HG03066 (cell line): Measurements from ENCODE around the gene PLEKHH1.

Source experiments
- ATAC-seq: cut with Tn5 transposase; IDR thresholded peaks from one replicate; pipeline ENCODE4 v1.9.1; 2021; ENCODE audit warnings: low read depth; ENCODE audit not compliant: unreplicated experiment

Gene PLEKHH1

GRCh38 chr14:67562025-67562775 is 29.1 kb downstream of the PLEKHH1 start:
- ATAC-seq, result no peak

DNA sequence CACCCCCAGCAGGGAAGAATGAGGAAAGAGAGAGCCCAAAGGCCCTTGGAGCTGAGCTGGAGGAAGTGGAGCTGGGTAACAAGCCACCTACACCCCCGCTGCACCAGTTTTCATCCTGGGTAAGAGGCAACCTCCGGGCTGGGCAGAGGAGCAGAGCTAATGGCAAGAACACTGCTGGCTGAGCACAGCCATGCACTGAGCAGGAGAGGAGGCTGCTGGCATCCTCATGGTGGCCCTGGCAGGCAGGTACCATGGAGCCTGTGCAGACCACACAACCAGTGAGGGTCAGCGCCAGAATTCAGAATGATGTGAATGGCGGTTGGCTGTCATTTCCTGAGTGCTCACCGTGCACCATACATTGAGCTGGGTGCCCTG is 29.7 kb downstream of the PLEKHH1 start:
- no peak for ATAC-seq

DNA sequence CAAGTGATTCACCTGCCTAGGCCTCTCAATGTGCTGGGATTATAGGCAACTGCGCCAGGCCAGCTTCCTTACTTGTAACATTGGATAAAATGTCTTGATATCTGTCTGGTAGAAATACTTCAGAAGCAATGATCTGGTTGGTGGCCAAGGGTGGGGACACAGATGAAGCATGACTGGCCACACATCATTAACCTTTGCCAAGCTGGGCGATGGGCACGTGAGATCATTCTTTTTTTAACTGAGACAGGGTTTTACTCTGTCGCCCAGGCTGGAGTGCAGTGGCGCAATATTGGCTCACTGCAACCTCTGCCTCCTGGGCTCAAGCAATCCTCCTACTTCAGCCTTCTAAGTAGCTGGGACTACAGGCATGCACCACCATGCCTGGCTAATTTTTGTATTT is 31.1 kb downstream of the PLEKHH1 start:
- no peak for ATAC-seq

DNA sequence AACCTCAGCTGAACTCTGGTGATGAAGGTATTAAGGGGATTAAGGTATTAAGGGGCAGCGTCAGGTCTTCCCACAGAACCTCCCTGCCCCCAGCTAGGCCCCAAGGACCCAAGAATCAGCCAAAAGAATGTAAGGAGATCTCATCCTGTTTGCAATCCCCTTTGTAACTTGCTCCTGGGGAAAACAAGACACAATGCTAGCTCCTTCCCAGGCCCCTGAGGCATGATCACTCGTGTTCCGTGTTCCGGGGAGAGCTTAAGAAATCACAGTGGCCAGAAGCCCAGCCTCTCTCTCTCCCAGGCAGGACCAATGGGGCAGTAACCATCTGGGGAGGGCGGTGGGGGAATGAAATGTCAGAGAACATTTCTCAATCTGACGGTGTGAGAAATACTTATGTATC is 33.8 kb downstream of the PLEKHH1 start:
- no peak for ATAC-seq

DNA sequence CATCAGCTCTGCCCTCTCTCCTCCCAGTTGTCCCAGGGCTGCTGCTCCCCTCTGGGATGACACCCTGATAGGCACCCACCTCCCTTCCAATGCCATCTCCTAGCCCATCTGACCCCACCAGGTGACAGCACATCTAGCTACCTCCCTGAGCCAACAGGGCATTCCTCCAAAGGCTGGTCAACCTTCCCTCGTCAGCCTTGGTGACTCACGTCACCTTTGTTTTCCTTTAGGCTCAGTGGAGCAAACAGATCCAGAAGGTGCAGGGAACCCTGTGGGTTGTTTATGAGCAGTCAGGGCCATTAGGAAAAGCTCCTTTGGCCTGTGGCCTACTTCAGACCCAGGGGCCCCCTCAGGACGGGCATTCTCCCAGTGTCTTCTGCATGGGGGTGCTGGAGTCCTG is 34.6 kb downstream of the PLEKHH1 start:
- ATAC-seq, result no peak

DNA sequence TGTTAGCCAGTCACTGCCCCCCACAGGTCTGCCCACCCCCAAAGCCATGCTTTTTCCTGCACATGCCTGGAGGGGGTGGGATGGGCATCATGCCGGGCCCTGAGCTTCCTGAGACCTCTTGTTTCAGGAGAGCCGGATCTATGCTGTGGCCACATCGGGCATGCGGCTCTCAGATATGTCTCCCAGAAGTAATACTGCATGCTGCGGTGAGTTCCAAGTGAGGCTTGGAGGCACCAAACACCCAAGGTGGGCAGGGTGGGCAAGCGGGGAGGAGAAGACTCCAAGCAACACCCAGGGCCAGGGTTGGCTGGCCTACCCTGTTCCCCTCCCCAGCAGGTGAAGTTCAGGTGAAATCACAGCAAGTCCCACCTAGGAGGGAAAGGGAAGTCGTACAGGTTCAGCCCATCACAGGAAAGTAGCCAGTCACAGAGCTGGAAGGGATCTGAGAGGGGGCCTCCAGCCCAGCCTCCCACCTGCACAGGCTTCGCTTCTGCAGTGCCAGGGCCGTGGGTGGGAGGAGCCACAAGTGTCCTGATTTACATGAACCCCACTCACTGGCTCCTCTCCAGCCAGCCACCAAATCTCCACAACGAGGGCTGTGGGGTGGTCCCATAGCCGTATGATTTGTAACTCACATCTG is 36.0 kb downstream of the PLEKHH1 start:
- no peak for ATAC-seq

DNA sequence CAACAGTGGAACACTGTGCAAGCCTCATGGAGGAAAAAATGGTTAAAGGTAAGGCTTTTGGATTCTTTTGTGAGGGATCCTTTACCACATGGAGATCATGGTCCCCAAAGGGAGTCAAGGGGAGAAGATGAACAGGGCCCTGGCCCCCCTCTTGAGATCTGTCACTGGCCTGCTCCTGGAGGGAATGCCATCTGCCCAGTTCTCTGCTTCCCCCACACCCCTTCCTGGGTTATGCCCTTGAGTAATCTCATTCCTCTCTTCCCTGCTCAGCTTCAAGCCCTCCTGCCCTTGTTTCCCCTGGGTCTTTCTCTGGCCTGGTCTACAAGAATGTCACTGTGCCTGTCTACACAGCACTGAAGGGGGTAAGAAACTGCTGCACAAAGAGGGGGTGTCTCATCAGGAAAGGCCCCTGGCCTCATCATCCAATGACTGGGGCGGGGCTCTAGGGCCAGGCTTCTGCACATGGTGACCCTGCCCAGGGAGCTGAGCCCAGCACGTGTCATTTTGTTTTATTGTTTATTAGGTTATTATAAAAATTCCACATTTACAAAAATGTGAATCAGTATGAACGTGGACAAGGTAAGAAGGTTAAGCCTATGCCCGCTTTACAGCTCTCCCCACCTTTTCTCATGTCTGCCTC is 36.7 kb downstream of the PLEKHH1 start:
- no peak for ATAC-seq

- ATAC-seq, result no peak
These were observed 37.4 kb downstream of the PLEKHH1 start for GRCh38 chr14:67570453-67570852.

GRCh38 chr14:67571275-67571990 is 38.3 kb downstream of the PLEKHH1 start:
- no peak for ATAC-seq

DNA sequence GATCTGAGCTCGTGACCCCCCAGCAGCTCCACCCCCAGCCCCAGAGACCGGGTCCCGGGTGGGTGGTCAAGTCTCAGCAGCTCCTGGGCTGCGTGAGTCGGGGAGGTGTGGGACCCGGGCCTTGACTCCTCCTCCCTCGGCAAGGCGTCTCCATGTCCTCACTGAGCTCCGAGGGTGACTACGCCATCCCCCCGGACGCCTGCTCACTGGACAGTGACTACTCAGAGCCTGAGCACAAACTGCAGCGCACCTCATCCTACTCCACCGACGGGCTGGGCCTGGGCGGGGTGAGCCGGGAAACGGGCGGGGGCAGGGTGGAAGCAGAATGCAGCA is 38.9 kb downstream of the PLEKHH1 start:
- no peak for ATAC-seq

GRCh38 chr14:67572608-67573007 is 39.5 kb downstream of the PLEKHH1 start:
- no peak for ATAC-seq

DNA sequence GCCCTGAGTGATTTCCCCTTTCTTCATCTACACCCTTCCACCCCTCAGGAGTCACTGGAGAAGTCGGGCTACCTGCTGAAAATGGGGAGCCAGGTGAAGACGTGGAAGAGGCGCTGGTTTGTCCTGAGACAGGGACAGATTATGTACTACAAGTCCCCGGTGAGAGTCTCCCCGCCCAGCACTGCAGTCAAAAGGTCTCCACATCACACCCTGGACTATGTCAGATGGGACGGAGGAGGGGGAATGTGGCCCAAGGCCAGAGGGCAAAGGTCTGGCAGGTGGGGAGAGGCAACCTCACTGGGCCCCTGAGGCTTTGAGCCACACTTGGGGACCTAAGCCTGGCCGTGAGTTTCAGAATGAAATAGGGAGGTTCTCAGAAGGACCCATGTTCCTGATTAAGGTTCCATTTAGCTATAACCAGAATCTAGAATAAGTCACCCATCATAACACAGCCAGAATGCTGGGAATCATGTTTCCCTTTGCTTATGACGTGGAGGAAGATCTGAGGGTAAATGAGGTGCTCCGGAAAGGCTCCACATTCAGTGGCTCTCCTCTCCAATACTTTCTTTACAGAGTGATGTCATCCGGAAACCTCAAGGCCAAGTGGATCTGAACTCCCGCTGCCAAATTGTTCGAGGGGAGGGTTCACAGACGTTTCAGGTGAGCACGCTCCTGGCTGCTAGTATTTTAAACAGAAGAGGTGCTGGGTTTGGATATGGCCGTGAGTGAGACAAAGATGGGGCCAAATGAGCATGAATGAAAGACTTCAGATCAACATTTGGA is 40.3 kb downstream of the PLEKHH1 start:
- ATAC-seq, result no peak

DNA sequence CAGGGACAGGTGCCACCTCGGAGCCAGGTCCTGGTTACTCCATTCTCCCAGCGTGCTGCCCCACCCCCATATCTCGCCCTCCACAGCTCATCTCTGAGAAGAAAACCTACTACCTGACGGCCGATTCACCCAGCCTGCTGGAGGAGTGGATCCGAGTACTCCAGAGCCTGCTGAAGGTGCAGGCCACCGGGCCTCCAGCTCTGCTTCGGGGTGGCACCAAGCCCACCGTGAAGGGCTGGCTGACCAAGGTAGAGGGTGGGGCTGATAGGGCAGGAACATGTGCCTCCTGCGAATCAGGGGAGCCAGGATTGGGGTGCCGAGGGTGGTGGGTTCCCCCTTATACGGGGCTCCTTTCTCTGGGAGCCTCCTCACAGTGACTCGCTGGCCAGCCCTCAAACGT is 41.1 kb downstream of the PLEKHH1 start:
- ATAC-seq, result no peak

DNA sequence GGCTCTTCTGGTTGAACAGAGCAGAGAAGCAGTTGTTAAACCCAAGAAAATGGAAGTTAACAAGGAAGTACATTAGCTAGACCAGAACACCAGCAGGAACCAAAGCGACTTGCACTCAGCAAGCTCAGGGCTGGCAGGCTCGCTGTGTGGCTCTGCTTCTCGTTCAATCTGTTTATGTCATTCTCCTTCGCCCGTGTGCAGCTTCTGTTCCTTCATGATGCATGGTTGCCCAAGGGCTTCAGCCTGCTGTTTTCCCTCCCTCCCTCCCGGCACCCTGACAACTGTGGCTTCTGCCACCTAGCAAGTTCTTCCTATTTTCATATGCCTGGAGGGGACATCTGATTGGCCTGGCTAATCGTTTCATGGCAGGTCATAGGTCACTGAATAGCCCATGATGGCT is 41.7 kb downstream of the PLEKHH1 start:
- ATAC-seq, result no peak

GRCh38 chr14:67575684-67576083 is 42.6 kb downstream of the PLEKHH1 start:
- no peak for ATAC-seq

- no peak for ATAC-seq
These were observed 43.3 kb downstream of the PLEKHH1 start for GRCh38 chr14:67576216-67576955.

GRCh38 chr14:67577181-67577808 is 44.2 kb downstream of the PLEKHH1 start:
- no peak for ATAC-seq

- ATAC-seq, result no peak
These were observed 45.0 kb downstream of the PLEKHH1 start for GRCh38 chr14:67577909-67578749.

GRCh38 chr14:67579040-67579439 is 46.0 kb downstream of the PLEKHH1 start:
- no peak for ATAC-seq
